GM12878 (cell line): ENCODE data around the gene SC5D. TPM values are rescaled to one million over a fixed set of nuclear protein-coding genes. Genes with fewer than 3 reads are reported as not detected.

Source experiments
- ATAC-seq: fragments of 200-7000 bp; cut with Tn5 transposase; 3 replicates; pipeline ENCODE4 v1.9.1; 2020; ENCODE audit warnings: mild to moderate bottlenecking, moderate library complexity
- BruUV-seq: library from RNA; stranded (reverse); fragments of 400-500 nt; replicated peaks from 2 replicates; lab custom pipeline; 2021; lab: Mats Ljungman, UMichigan
- CTCF ChIA-PET: fragments of 300-600 bp; sonication (Branson Sonifier 250); formaldehyde crosslinking; extraction: SDS; loops from one replicate; lab custom pipeline; 2021; ENCODE audit warnings: inconsistent platforms; lab: Yijun Ruan, JAX
- POLR2A ChIA-PET: fragments of 350-600 bp; formaldehyde crosslinking; extraction: SDS; loops from one replicate; lab custom pipeline; 2021; ENCODE audit warnings: inconsistent platforms; lab: Charles Lee
- RAD21 ChIA-PET: fragments of 300-600 bp; sonication (Branson Sonifier 250); formaldehyde crosslinking; loops from one replicate; lab custom pipeline; 2023; ENCODE audit warnings: antibody characterized with exemption; ENCODE audit not compliant: unreplicated experiment; lab: Charles Lee
- SMC1A ChIA-PET: fragments of 300-600 bp; sonication (Branson Sonifier 250); formaldehyde crosslinking; loops from one replicate; lab custom pipeline; 2023; ENCODE audit not compliant: unreplicated experiment, uncharacterized antibody; lab: Charles Lee
- DNase-seq: peaks from one replicate; pipeline ENCODE4 v3.0.0-alpha.2; 2011; ENCODE audit warnings: low read depth, low spot score
- FAIRE-seq: peaks from 3 replicates; lab custom pipeline; 2011; peaks lifted over from hg19 to GRCh38; lab: Jason Lieb, UNC
- H2AFZ ChIP-seq: 2 replicates; pipeline ENCODE4 v1.6.0; 2011; ENCODE audit warnings: low read depth, low read length, control low read depth; ENCODE audit not compliant: control insufficient read depth
- H3K27ac ChIP-seq: 2 replicates; pipeline ENCODE4 v1.5.1; 2011; ENCODE audit warnings: control low read depth; ENCODE audit not compliant: control insufficient read depth, insufficient read depth
- H3K27me3 ChIP-seq, 2 experiments: replicated peaks in 1 of 2; 2 replicates each; pipeline versions ENCODE4 v1.6.0 to v1.6.1; 2011; ENCODE audit warnings: low read length in 1 of 2; ENCODE audit not compliant: control insufficient read depth in 2 of 2, insufficient read depth in 2 of 2
- H3K36me3 ChIP-seq, 2 experiments: 2 replicates each; pipeline ENCODE4 v1.5.1; 2011; ENCODE audit warnings: low read length in 1 of 2; ENCODE audit not compliant: control insufficient read depth in 2 of 2, insufficient read depth in 2 of 2
- H3K4me1 ChIP-seq: 2 replicates; pipeline ENCODE4 v1.6.1; 2011; ENCODE audit warnings: mild to moderate bottlenecking, low read length, moderate library complexity, mixed read lengths; ENCODE audit not compliant: control insufficient read depth, insufficient read depth
- H3K4me2 ChIP-seq: 2 replicates; pipeline ENCODE4 v1.6.0; 2011; ENCODE audit warnings: control low read depth; ENCODE audit not compliant: control insufficient read depth, insufficient read depth
- H3K4me3 ChIP-seq: fragments of 200-600 bp; sonication (generic); 2 replicates; pipeline ENCODE4 v1.5.1; 2016
- H3K79me2 ChIP-seq: 2 replicates; pipeline ENCODE4 v1.6.0; 2011; ENCODE audit warnings: low read length; ENCODE audit not compliant: control insufficient read depth, insufficient read depth
- H3K9ac ChIP-seq: 2 replicates; pipeline ENCODE4 v1.8.0; 2011; ENCODE audit warnings: low read length, control low read depth, mixed read lengths; ENCODE audit not compliant: control insufficient read depth, insufficient read depth
- H3K9me3 ChIP-seq: replicated peaks from 3 replicates; pipeline ENCODE4 v1.5.1; 2011; ENCODE audit warnings: mild to moderate bottlenecking, low read length; ENCODE audit not compliant: control insufficient read depth, insufficient read depth
- H4K20me1 ChIP-seq: 2 replicates; pipeline ENCODE4 v1.6.0; 2011; ENCODE audit not compliant: control insufficient read depth, insufficient read depth
- BCL11A ChIP-seq: IDR thresholded peaks from 2 replicates; pipeline ENCODE4 v1.6.1; 2011; ENCODE audit warnings: low read depth, low read length
- CHD4 ChIP-seq: fragments of 200-600 bp; sonication (generic); IDR thresholded peaks from 2 replicates; pipeline ENCODE4 v1.6.1; 2016; ENCODE audit warnings: mild to moderate bottlenecking
- RBBP5 ChIP-seq: fragments of 200-600 bp; sonication (generic); conservative IDR thresholded peaks from 2 replicates; pipeline ENCODE4 v1.6.1; 2016
- SMARCA5 ChIP-seq: fragments of 450-650 bp; IDR thresholded peaks from 2 replicates; pipeline ENCODE4 v1.6.1; 2017; ENCODE audit warnings: mild to moderate bottlenecking
- WGBS: methylation state at CpG from one replicate; pipeline ENCODE4 v1.1.6; 2016; ENCODE audit warnings: low lambda C conversion rate; ENCODE audit not compliant: insufficient replicate concordance, insufficient coverage; ENCODE audit errors: missing lambda C conversion rate; 5-methylcytosine and 5-hydroxymethylcytosine counted together
- in situ Hi-C: fragments of 300-500 bp; cut with MboI; formaldehyde crosslinking; loops from 9 replicates; pipeline ENCODE4 v1.14.3; 2018; ENCODE audit warnings: mixed read lengths
- intact Hi-C: fragments of 100-400 bp; cut with micrococcal nuclease; formaldehyde crosslinking; loops from one replicate; pipeline ENCODE4 v1.14.2; 2022; ENCODE audit not compliant: unreplicated experiment
- polyA plus RNA-seq, 11 experiments: library from polyadenylated mRNA; depleted of rRNA in 4 of 11; unstranded in 6 of 11; stranded (reverse) in 5 of 11; fragments of >200 nt; fragmentation: Nextera tagmentation in 4 of 11; fragmentation: Illumina TruSeq in 1 of 11; extraction: Ambion mirVana in 4 of 11; extraction: Trizol in 1 of 11; gene quantifications; 1 replicate in 1 of 11; 2 replicates in 10 of 11; pipeline versions ENCODE4 v1.2.1 to v1.2.3, GENCODE V29; 2011 to 2016; ENCODE audit warnings: inconsistent platforms in 2 of 11, missing spikeins in 2 of 11, low read depth in 1 of 11
- total RNA-seq, 4 experiments: library from RNA; depleted of rRNA in 3 of 4; stranded (reverse); fragments of >200 nt in 3 of 4; fragmentation: Illumina TruSeq in 1 of 4; extraction: Trizol in 1 of 4; gene quantifications; 2 replicates each; pipeline versions ENCODE4 v1.2.1 to v1.2.3, GENCODE V29; 2013 to 2021
- TF ChIP-seq, protein P1 (sequence below): fragments of 450-650 bp; formaldehyde crosslinking; IDR thresholded peaks from 2 replicates; pipeline ENCODE4 v1.5.0; 2022; ENCODE audit warnings: mild to moderate bottlenecking, missing genetic modification characterization
- TF ChIP-seq, protein P2 (sequence below): fragments of 450-650 bp; IDR thresholded peaks from 2 replicates; pipeline ENCODE4 v1.6.1; 2014; ENCODE audit warnings: mild to moderate bottlenecking
- TF ChIP-seq, protein P3 (sequence below): fragments of 450-650 bp; IDR thresholded peaks from 2 replicates; pipeline ENCODE4 v1.6.1; 2017; ENCODE audit warnings: mild to moderate bottlenecking, moderate library complexity
- TF ChIP-seq, protein P4 (sequence below): IDR thresholded peaks from 2 replicates; pipeline ENCODE4 v1.6.1; 2011; ENCODE audit warnings: mild to moderate bottlenecking, low read depth, low read length, moderate library complexity; ENCODE audit not compliant: insufficient replicate concordance
- TF ChIP-seq, protein P5 (sequence below): fragments of 450-650 bp; IDR thresholded peaks from 2 replicates; pipeline ENCODE4 v1.6.1; 2016; ENCODE audit warnings: mild to moderate bottlenecking
- TF ChIP-seq, protein P6 (sequence below): IDR thresholded peaks from 2 replicates; pipeline ENCODE4 v1.6.1; 2011; ENCODE audit warnings: borderline replicate concordance, low read depth, mild to moderate bottlenecking, moderate library complexity, mixed read lengths, low read length; ENCODE audit not compliant: insufficient read depth; ENCODE audit errors: extremely low read length

The SC5D gene
- total and polyA plus RNA-seq, 10 of the 15 experiments (the other 5 are each of a cell fraction or from before 2014, with no cell fraction given) = 23.7 to 134 (median 30.8) TPM

DNA sequence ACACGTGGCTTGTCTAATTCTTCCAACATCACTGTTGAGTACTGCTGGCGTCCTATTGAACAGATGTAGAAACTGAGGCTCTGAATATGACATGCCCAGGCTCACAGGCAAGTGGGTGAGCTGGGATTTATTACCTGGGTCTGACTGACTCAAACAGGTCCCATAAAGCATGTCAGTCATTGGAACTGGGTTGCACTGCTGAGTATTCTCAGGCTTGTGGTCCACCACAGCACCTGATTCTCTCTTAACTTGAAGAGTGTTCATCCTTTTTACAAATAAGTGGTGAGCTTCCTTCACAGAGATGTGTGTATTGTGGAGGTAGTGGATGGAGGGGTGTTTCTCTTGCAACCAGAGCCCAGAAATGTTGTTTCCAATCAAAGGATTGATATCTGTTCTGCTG lies 44.5 kb downstream of the SC5D start:
- no TSS peak for BruUV-seq
- Histone ChIP-seq H3K4me1 (peaks cover 68% of the 10 kb centered on the region), H2AFZ (no peak overlapping the region; the same call in 1 of the 2 replicates), H3K79me2 (no peaks in the 10 kb centered on the region), H3K27me3 (no peaks in the 10 kb centered on the region), H4K20me1 (no peaks in the 10 kb centered on the region), H3K4me2 (peak overlapping the region; percentile 75), H3K36me3 (no peaks in the 10 kb centered on the region), H3K27ac (peak overlapping the region; percentile 73), H3K9me3 (no peaks in the 10 kb centered on the region), H3K9ac (no peak overlapping the region), H3K4me3 (no peak overlapping the region)
- intact Hi-C loops = loop anchor here (5.0 kb wide), 2 partner anchors 85 to 115 kb away; partner anchors contain the start of genes SORL1 and SORL1-AS1
- WGBS = 66% methylated on average over 2 of the region's 2 CpGs
- RAD21 ChIA-PET = interaction anchor here (0.7 to 7.8 kb wide), 24 partner anchors 11 to 253 kb away, joined by 3 to 92 read pairs (median 6); no protein-coding TSS in a partner anchor
- DNase-seq (no peak), FAIRE-seq (no peak), ATAC-seq (peak; percentile 49)
- POLR2A ChIA-PET = interaction anchor here (0.6 to 7.6 kb wide), 13 partner anchors 8 to 296 kb away, joined by 3 to 70 read pairs (median 5); partner anchors contain the start of genes SC5D, SORL1 and SORL1-AS1
- in situ Hi-C loops = no loop called here
- CTCF ChIA-PET = interaction anchor here (0.5 to 4.6 kb wide), 15 partner anchors 11 to 220 kb away, joined by 3 to 26 read pairs (median 3); no protein-coding TSS in a partner anchor
- SMC1A ChIA-PET = interaction anchor here (0.7 to 17.0 kb wide), 37 partner anchors 8 to 254 kb away, joined by 3 to 338 read pairs (median 5); partner anchors contain the start of gene SORL1-AS1
- TF ChIP-seq BCL11A (0 out of 2 replicates have a peak, but pooled peaks have one; percentile 22), RBBP5 (no peak), CHD4 (no peak), SMARCA5 (0 out of 2 replicates have a peak, but pooled peaks have one; percentile 44)
- TF ChIP-seq, protein P1, sequence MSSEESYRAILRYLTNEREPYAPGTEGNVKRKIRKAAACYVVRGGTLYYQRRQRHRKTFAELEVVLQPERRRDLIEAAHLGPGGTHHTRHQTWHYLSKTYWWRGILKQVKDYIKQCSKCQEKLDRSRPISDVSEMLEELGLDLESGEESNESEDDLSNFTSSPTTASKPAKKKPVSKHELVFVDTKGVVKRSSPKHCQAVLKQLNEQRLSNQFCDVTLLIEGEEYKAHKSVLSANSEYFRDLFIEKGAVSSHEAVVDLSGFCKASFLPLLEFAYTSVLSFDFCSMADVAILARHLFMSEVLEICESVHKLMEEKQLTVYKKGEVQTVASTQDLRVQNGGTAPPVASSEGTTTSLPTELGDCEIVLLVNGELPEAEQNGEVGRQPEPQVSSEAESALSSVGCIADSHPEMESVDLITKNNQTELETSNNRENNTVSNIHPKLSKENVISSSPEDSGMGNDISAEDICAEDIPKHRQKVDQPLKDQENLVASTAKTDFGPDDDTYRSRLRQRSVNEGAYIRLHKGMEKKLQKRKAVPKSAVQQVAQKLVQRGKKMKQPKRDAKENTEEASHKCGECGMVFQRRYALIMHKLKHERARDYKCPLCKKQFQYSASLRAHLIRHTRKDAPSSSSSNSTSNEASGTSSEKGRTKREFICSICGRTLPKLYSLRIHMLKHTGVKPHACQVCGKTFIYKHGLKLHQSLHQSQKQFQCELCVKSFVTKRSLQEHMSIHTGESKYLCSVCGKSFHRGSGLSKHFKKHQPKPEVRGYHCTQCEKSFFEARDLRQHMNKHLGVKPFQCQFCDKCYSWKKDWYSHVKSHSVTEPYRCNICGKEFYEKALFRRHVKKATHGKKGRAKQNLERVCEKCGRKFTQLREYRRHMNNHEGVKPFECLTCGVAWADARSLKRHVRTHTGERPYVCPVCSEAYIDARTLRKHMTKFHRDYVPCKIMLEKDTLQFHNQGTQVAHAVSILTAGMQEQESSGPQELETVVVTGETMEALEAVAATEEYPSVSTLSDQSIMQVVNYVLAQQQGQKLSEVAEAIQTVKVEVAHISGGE = no peak
- TF ChIP-seq, protein P2, sequence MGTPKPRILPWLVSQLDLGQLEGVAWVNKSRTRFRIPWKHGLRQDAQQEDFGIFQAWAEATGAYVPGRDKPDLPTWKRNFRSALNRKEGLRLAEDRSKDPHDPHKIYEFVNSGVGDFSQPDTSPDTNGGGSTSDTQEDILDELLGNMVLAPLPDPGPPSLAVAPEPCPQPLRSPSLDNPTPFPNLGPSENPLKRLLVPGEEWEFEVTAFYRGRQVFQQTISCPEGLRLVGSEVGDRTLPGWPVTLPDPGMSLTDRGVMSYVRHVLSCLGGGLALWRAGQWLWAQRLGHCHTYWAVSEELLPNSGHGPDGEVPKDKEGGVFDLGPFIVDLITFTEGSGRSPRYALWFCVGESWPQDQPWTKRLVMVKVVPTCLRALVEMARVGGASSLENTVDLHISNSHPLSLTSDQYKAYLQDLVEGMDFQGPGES = no peak
- TF ChIP-seq, protein P3, sequence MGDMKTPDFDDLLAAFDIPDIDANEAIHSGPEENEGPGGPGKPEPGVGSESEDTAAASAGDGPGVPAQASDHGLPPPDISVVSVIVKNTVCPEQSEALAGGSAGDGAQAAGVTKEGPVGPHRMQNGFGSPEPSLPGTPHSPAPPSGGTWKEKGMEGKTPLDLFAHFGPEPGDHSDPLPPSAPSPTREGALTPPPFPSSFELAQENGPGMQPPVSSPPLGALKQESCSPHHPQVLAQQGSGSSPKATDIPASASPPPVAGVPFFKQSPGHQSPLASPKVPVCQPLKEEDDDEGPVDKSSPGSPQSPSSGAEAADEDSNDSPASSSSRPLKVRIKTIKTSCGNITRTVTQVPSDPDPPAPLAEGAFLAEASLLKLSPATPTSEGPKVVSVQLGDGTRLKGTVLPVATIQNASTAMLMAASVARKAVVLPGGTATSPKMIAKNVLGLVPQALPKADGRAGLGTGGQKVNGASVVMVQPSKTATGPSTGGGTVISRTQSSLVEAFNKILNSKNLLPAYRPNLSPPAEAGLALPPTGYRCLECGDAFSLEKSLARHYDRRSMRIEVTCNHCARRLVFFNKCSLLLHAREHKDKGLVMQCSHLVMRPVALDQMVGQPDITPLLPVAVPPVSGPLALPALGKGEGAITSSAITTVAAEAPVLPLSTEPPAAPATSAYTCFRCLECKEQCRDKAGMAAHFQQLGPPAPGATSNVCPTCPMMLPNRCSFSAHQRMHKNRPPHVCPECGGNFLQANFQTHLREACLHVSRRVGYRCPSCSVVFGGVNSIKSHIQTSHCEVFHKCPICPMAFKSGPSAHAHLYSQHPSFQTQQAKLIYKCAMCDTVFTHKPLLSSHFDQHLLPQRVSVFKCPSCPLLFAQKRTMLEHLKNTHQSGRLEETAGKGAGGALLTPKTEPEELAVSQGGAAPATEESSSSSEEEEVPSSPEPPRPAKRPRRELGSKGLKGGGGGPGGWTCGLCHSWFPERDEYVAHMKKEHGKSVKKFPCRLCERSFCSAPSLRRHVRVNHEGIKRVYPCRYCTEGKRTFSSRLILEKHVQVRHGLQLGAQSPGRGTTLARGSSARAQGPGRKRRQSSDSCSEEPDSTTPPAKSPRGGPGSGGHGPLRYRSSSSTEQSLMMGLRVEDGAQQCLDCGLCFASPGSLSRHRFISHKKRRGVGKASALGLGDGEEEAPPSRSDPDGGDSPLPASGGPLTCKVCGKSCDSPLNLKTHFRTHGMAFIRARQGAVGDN = no peak
- TF ChIP-seq, protein P4, sequence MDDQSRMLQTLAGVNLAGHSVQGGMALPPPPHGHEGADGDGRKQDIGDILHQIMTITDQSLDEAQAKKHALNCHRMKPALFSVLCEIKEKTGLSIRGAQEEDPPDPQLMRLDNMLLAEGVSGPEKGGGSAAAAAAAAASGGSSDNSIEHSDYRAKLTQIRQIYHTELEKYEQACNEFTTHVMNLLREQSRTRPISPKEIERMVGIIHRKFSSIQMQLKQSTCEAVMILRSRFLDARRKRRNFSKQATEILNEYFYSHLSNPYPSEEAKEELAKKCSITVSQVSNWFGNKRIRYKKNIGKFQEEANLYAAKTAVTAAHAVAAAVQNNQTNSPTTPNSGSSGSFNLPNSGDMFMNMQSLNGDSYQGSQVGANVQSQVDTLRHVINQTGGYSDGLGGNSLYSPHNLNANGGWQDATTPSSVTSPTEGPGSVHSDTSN = peak; percentile 61
- TF ChIP-seq, protein P5, sequence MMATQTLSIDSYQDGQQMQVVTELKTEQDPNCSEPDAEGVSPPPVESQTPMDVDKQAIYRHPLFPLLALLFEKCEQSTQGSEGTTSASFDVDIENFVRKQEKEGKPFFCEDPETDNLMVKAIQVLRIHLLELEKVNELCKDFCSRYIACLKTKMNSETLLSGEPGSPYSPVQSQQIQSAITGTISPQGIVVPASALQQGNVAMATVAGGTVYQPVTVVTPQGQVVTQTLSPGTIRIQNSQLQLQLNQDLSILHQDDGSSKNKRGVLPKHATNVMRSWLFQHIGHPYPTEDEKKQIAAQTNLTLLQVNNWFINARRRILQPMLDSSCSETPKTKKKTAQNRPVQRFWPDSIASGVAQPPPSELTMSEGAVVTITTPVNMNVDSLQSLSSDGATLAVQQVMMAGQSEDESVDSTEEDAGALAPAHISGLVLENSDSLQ = peak; percentile 84
- TF ChIP-seq, protein P6, sequence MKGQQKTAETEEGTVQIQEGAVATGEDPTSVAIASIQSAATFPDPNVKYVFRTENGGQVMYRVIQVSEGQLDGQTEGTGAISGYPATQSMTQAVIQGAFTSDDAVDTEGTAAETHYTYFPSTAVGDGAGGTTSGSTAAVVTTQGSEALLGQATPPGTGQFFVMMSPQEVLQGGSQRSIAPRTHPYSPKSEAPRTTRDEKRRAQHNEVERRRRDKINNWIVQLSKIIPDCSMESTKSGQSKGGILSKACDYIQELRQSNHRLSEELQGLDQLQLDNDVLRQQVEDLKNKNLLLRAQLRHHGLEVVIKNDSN = no peak
